SK-N-SH (cell line): ENCODE results near the gene FMNL2. TPM values are rescaled to one million over a fixed set of nuclear protein-coding genes. Genes with fewer than 3 reads are reported as not detected.

Source experiments
- CTCF ChIA-PET: fragments of 300-600, 350-600 bp; formaldehyde crosslinking; extraction: SDS; loops from one replicate; lab custom pipeline; 2021; lab: Yijun Ruan, JAX
- POLR2A ChIA-PET: fragments of 350-600 bp; sonication (Branson Sonifier 250); formaldehyde crosslinking; extraction: SDS; loops from one replicate; lab custom pipeline; 2020; ENCODE audit warnings: antibody characterized with exemption, inconsistent platforms; lab: Yijun Ruan, JAX
- DNase-seq: peaks from one replicate; pipeline ENCODE4 v3.0.0; 2012
- H2AFZ ChIP-seq: fragments of 200-600 bp; sonication (generic); 2 replicates; pipeline ENCODE4 v1.8.1; 2016; ENCODE audit warnings: antibody characterized with exemption, mild to moderate bottlenecking, low read depth
- H3F3A ChIP-seq: fragments of 200-600 bp; sonication (generic); replicated peaks from 2 replicates; pipeline ENCODE3; 2016; ENCODE audit warnings: antibody characterized with exemption, mild to moderate bottlenecking; ENCODE audit not compliant: insufficient read depth
- H3K27ac ChIP-seq, 2 experiments: fragments of 200-500 bp in 1 of 2; fragments of 200-600 bp in 1 of 2; sonication (Bioruptor generic) in 1 of 2; sonication (generic), shearing (Covaris generic) in 1 of 2; 2 replicates each; pipeline versions ENCODE4 v1.5.1 to v1.6.1; 2014 to 2016; ENCODE audit warnings: low read depth in 2 of 2, inconsistent platforms in 1 of 2, low read length in 1 of 2, mild to moderate bottlenecking in 1 of 2, mixed read lengths in 1 of 2
- H3K27me3 ChIP-seq: fragments of 200-600 bp; sonication (generic), shearing (Covaris generic); 2 replicates; pipeline ENCODE4 v1.6.1; 2016; ENCODE audit warnings: mixed run types; ENCODE audit not compliant: insufficient read depth
- H3K36me3 ChIP-seq, 2 experiments: fragments of 200-500 bp in 1 of 2; fragments of 200-600 bp in 1 of 2; sonication (Bioruptor generic) in 1 of 2; sonication (generic) in 1 of 2; replicated peaks in 1 of 2; 2 replicates each; pipeline versions ENCODE3 to v1.5.1; 2014 to 2016; ENCODE audit warnings: low read length in 1 of 2, mild to moderate bottlenecking in 1 of 2; ENCODE audit not compliant: insufficient read depth in 2 of 2, control insufficient read depth in 1 of 2
- H3K4me1 ChIP-seq, 2 experiments: fragments of 200-500 bp in 1 of 2; fragments of 200-600 bp in 1 of 2; sonication (Bioruptor generic) in 1 of 2; sonication (generic), shearing (Covaris generic) in 1 of 2; 2 replicates each; pipeline versions ENCODE4 v1.5.1 to v1.6.1; 2014 to 2016; ENCODE audit warnings: low read depth in 1 of 2, low read length in 1 of 2, mixed run types in 1 of 2; ENCODE audit not compliant: insufficient read depth in 2 of 2, control insufficient read depth in 1 of 2
- H3K4me2 ChIP-seq: fragments of 200-600 bp; sonication (generic), shearing (Covaris generic); 2 replicates; pipeline ENCODE4 v1.6.1; 2017; ENCODE audit warnings: mixed run types
- H3K4me3 ChIP-seq, 2 experiments: fragments of 200-500 bp in 1 of 2; fragments of 200-600 bp in 1 of 2; sonication (Bioruptor generic) in 1 of 2; sonication (generic), shearing (Covaris generic) in 1 of 2; 2 replicates each; pipeline versions ENCODE4 v1.5.1 to v1.8.1; 2014 to 2016; ENCODE audit warnings: low read depth in 2 of 2, inconsistent platforms in 1 of 2, low read length in 1 of 2, mild to moderate bottlenecking in 1 of 2, mixed read lengths in 1 of 2, moderate library complexity in 1 of 2
- H3K79me2 ChIP-seq: fragments of 200-600 bp; sonication (generic); 2 replicates; pipeline ENCODE4 v1.8.1; 2017; ENCODE audit warnings: mild to moderate bottlenecking; ENCODE audit not compliant: insufficient read depth
- H3K9ac ChIP-seq: fragments of 200-600 bp; sonication (generic); 2 replicates; pipeline ENCODE4 v1.6.1; 2017; ENCODE audit warnings: mixed run types
- H3K9me2 ChIP-seq: fragments of 200-600 bp; sonication (generic); 2 replicates; pipeline ENCODE4 v1.6.1; 2017; ENCODE audit warnings: mixed run types
- H3K9me3 ChIP-seq: fragments of 200-600 bp; sonication (generic); 2 replicates; pipeline ENCODE4 v1.6.1; 2017; ENCODE audit warnings: mixed run types, mild to moderate bottlenecking, moderate library complexity
- H4K20me1 ChIP-seq: fragments of 200-600 bp; sonication (generic); 2 replicates; pipeline ENCODE4 v1.6.1; 2017; ENCODE audit warnings: mild to moderate bottlenecking, mixed run types; ENCODE audit not compliant: insufficient read depth
- CHD2 ChIP-seq: fragments of 150-350 bp; IDR thresholded peaks from 2 replicates; pipeline ENCODE4 v1.6.1; 2018; ENCODE audit warnings: low read length; ENCODE audit not compliant: partially characterized antibody
- ELF1 ChIP-seq: IDR thresholded peaks from 2 replicates; pipeline ENCODE4 v1.4.0; 2012
- FOXJ3 ChIP-seq: sonication (generic); formaldehyde crosslinking; IDR thresholded peaks from 2 replicates; pipeline ENCODE4 v1.5.1; 2020; ENCODE audit warnings: mild to moderate bottlenecking, missing genetic modification reagents
- GATA2 ChIP-seq: sonication (generic); formaldehyde crosslinking; IDR thresholded peaks from 2 replicates; pipeline ENCODE4 v1.5.0; 2020; ENCODE audit warnings: mild to moderate bottlenecking, missing genetic modification reagents
- REST ChIP-seq: IDR thresholded peaks from 2 replicates; pipeline ENCODE4 v1.6.1; 2012; ENCODE audit warnings: mild to moderate bottlenecking, low read depth, low read length, moderate library complexity
- RFX5 ChIP-seq: IDR thresholded peaks from 2 replicates; pipeline ENCODE4 v1.6.1; 2012; ENCODE audit warnings: mild to moderate bottlenecking, improper control_type of control experiment, low read length
- RXRA ChIP-seq: IDR thresholded peaks from 2 replicates; pipeline ENCODE4 v1.4.0; 2012; ENCODE audit warnings: low read depth, mild to moderate bottlenecking, borderline replicate concordance
- SMC3 ChIP-seq: IDR thresholded peaks from 2 replicates; pipeline ENCODE4 v1.6.1; 2012; ENCODE audit warnings: low read depth, low read length, improper control_type of control experiment
- YY1 ChIP-seq: IDR thresholded peaks from 2 replicates; pipeline ENCODE4 v1.4.0; 2012; ENCODE audit warnings: low read depth, mild to moderate bottlenecking
- WGBS: methylation state at CpG from one replicate; pipeline ENCODE4 v1.1.6; 2017; ENCODE audit warnings: low lambda C conversion rate; 5-methylcytosine and 5-hydroxymethylcytosine counted together
- polyA plus RNA-seq, 3 experiments: library from polyadenylated mRNA; depleted of rRNA; stranded (reverse); fragments of >200 nt; gene quantifications; 2 replicates each; pipeline ENCODE4 v1.2.3, GENCODE V29; 2012
- TF ChIP-seq, protein P1 (sequence below): fragments of 150-350 bp; IDR thresholded peaks from 2 replicates; pipeline ENCODE4 v1.6.1; 2017; ENCODE audit warnings: antibody characterized with exemption, low read length, low read depth, borderline replicate concordance
- TF ChIP-seq, protein P2 (sequence below): IDR thresholded peaks from 2 replicates; pipeline ENCODE4 v1.4.0; 2012; ENCODE audit warnings: low read depth
- TF ChIP-seq, protein P3 (sequence below): fragments of 200-600 bp; sonication (generic); IDR thresholded peaks from 2 replicates; pipeline ENCODE4 v1.6.1; 2017; ENCODE audit warnings: antibody characterized with exemption, mild to moderate bottlenecking, moderate library complexity
- TF ChIP-seq, protein P4 (sequence below): IDR thresholded peaks from 2 replicates; pipeline ENCODE4 v1.4.0; 2012; ENCODE audit warnings: low read depth, borderline replicate concordance

FMNL2 gene
- polyA plus RNA-seq, 1 of the 3 experiments (the other 2 are of a cell fraction), result 14.5 TPM

GRCh38 chr2:152376968-152377367, 42.0 kb downstream of the FMNL2 start (continued):
- TF ChIP-seq, protein P1, sequence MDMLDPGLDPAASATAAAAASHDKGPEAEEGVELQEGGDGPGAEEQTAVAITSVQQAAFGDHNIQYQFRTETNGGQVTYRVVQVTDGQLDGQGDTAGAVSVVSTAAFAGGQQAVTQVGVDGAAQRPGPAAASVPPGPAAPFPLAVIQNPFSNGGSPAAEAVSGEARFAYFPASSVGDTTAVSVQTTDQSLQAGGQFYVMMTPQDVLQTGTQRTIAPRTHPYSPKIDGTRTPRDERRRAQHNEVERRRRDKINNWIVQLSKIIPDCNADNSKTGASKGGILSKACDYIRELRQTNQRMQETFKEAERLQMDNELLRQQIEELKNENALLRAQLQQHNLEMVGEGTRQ, result no peak
- TF ChIP-seq RXRA, result no peak
- no peak for TF ChIP-seq REST
- TF ChIP-seq, protein P2, sequence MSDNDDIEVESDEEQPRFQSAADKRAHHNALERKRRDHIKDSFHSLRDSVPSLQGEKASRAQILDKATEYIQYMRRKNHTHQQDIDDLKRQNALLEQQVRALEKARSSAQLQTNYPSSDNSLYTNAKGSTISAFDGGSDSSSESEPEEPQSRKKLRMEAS, result no peak
- no peak for TF ChIP-seq FOXJ3 (CRISPR knock-in tag)
- TF ChIP-seq, protein P3, sequence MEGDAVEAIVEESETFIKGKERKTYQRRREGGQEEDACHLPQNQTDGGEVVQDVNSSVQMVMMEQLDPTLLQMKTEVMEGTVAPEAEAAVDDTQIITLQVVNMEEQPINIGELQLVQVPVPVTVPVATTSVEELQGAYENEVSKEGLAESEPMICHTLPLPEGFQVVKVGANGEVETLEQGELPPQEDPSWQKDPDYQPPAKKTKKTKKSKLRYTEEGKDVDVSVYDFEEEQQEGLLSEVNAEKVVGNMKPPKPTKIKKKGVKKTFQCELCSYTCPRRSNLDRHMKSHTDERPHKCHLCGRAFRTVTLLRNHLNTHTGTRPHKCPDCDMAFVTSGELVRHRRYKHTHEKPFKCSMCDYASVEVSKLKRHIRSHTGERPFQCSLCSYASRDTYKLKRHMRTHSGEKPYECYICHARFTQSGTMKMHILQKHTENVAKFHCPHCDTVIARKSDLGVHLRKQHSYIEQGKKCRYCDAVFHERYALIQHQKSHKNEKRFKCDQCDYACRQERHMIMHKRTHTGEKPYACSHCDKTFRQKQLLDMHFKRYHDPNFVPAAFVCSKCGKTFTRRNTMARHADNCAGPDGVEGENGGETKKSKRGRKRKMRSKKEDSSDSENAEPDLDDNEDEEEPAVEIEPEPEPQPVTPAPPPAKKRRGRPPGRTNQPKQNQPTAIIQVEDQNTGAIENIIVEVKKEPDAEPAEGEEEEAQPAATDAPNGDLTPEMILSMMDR, result no peak
- no peak for TF ChIP-seq CHD2
- TF ChIP-seq, protein P4, sequence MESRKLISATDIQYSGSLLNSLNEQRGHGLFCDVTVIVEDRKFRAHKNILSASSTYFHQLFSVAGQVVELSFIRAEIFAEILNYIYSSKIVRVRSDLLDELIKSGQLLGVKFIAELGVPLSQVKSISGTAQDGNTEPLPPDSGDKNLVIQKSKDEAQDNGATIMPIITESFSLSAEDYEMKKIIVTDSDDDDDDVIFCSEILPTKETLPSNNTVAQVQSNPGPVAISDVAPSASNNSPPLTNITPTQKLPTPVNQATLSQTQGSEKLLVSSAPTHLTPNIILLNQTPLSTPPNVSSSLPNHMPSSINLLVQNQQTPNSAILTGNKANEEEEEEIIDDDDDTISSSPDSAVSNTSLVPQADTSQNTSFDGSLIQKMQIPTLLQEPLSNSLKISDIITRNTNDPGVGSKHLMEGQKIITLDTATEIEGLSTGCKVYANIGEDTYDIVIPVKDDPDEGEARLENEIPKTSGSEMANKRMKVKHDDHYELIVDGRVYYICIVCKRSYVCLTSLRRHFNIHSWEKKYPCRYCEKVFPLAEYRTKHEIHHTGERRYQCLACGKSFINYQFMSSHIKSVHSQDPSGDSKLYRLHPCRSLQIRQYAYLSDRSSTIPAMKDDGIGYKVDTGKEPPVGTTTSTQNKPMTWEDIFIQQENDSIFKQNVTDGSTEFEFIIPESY, result no peak

- CTCF ChIA-PET, result no interaction called here
- H3K9me3 ChIP-seq, result no peaks in the 10 kb centered on the region
- POLR2A ChIA-PET, result no interaction called here
- TF ChIP-seq YY1 (no peak), REST (no peak), RFX5 (no peak), SMC3 (no peak), ELF1 (no peak), GATA2 (no peak)
- TF ChIP-seq, protein P2, result no peak
- TF ChIP-seq, protein P3, result no peak
Observed at GRCh38 chr2:152379089-152379488, 44.1 kb downstream of the FMNL2 start.

More at GRCh38 chr2:152379089-152379488, 44.1 kb downstream of the FMNL2 start:
- peaks cover 2 to 13% of the 10 kb centered on the region in 2 experiments; a peak in 3 of 4 replicates for H3K4me1 ChIP-seq
- H3K27me3 ChIP-seq, result no peaks in the 10 kb centered on the region
- no peaks in the 10 kb centered on the region for H3K36me3 ChIP-seq
- no peak overlapping the region for H3K4me3 ChIP-seq
- no peak overlapping the region for H3K27ac ChIP-seq
- H4K20me1 ChIP-seq, result 0 out of 2 replicates have a peak, but pooled peaks cover 9% of the 10 kb centered on the region
- no peak overlapping the region for H3K9ac ChIP-seq
- DNase-seq, result no peak
- no peaks in the 10 kb centered on the region for H3K9me2 ChIP-seq
- WGBS, result 87% methylated on average over 4 of the region's 4 CpGs
- H3F3A ChIP-seq, result no peaks in the 10 kb centered on the region
- no peak overlapping the region for H3K4me2 ChIP-seq
- H2AFZ ChIP-seq, result no peak overlapping the region
- peaks cover 30% of the 10 kb centered on the region for H3K79me2 ChIP-seq
